H1 (cell line): Measurements from ENCODE around the gene MORN2. TPM values are rescaled to one million over a fixed set of nuclear protein-coding genes. Genes with fewer than 3 reads are reported as not detected.

ENCODE experiments used
- CTCF ChIA-PET: fragments of 300-600 bp; sonication (Branson Sonifier 250); formaldehyde crosslinking; loops from one replicate; lab custom pipeline; 2021; ENCODE audit not compliant: partially characterized antibody; lab: Charles Lee
- POLR2A ChIA-PET: fragments of 300-600 bp; sonication (Branson Sonifier 250); formaldehyde crosslinking; loops from one replicate; lab custom pipeline; 2021; ENCODE audit warnings: inconsistent platforms; ENCODE audit not compliant: partially characterized antibody; lab: Charles Lee
- DNase-seq, 2 experiments: peaks; one replicate each; pipeline versions ENCODE4 v3.0.0 to v3.0.0-alpha.2; 2010 to 2022; ENCODE audit warnings: low spot score in 2 of 2, low read depth in 1 of 2, mixed read lengths in 1 of 2
- FAIRE-seq: peaks from 2 replicates; lab custom pipeline; 2011; peaks lifted over from hg19 to GRCh38; lab: Jason Lieb, UNC
- H2AFZ ChIP-seq: 2 replicates; pipeline ENCODE4 v1.8.1; 2012; ENCODE audit warnings: low read length, inconsistent platforms
- H2AK5ac ChIP-seq: 2 replicates; pipeline ENCODE4 v1.6.1; 2013; ENCODE audit warnings: low read depth, low read length
- H2BK120ac ChIP-seq: replicated peaks from 2 replicates; pipeline ENCODE3; 2013; ENCODE audit warnings: low read depth, low read length, inconsistent platforms
- H2BK12ac ChIP-seq: 2 replicates; pipeline ENCODE4 v1.6.1; 2013; ENCODE audit warnings: low read depth, low read length
- H2BK15ac ChIP-seq: 2 replicates; pipeline ENCODE4 v1.6.1; 2013; ENCODE audit warnings: low read length
- H2BK20ac ChIP-seq: 2 replicates; pipeline ENCODE4 v1.6.1; 2013; ENCODE audit warnings: low read length
- H2BK5ac ChIP-seq: 2 replicates; pipeline ENCODE4 v1.6.1; 2013; ENCODE audit warnings: low read depth, low read length
- H3K14ac ChIP-seq: 2 replicates; pipeline ENCODE4 v1.6.1; 2013; ENCODE audit warnings: inconsistent platforms; ENCODE audit not compliant: insufficient read length
- H3K18ac ChIP-seq: 2 replicates; pipeline ENCODE4 v1.6.1; 2013; ENCODE audit warnings: low read length; ENCODE audit errors: extremely low read depth
- H3K23ac ChIP-seq: 2 replicates; pipeline ENCODE4 v1.6.1; 2013; ENCODE audit warnings: inconsistent platforms; ENCODE audit not compliant: insufficient read length
- H3K23me2 ChIP-seq: 2 replicates; pipeline ENCODE4 v1.6.1; 2013; ENCODE audit warnings: low read depth, low read length
- H3K27ac ChIP-seq: 2 replicates; pipeline ENCODE4 v1.6.1; 2011; ENCODE audit warnings: low read depth, low read length, inconsistent platforms
- H3K27me3 ChIP-seq, 4 experiments: replicated peaks in 1 of 4; 1 replicate in 1 of 4; 2 replicates in 3 of 4; pipeline versions ENCODE4 v1.6.1 to v1.8.1; 2011 to 2013; ENCODE audit warnings: low read length in 3 of 4, mild to moderate bottlenecking in 3 of 4, inconsistent platforms in 2 of 4, mixed read lengths in 2 of 4, moderate library complexity in 1 of 4; ENCODE audit not compliant: control insufficient read depth in 3 of 4, insufficient read depth in 3 of 4; ENCODE audit errors: extremely low read depth in 1 of 4
- H3K36me3 ChIP-seq, 4 experiments: 2 replicates each; pipeline versions ENCODE4 v1.6.1 to v1.8.1; 2011 to 2013; ENCODE audit warnings: mild to moderate bottlenecking in 4 of 4, low read length in 3 of 4, moderate library complexity in 2 of 4, control low read depth in 1 of 4, inconsistent platforms in 1 of 4; ENCODE audit not compliant: insufficient read depth in 4 of 4, control insufficient read depth in 2 of 4
- H3K4ac ChIP-seq: replicated peaks from 2 replicates; pipeline ENCODE3; 2013; ENCODE audit warnings: low read length, low read depth, mixed read lengths, inconsistent platforms; ENCODE audit not compliant: insufficient read length
- H3K4me1 ChIP-seq, 4 experiments: replicated peaks in 1 of 4; 1 replicate in 1 of 4; 2 replicates in 3 of 4; pipeline versions ENCODE4 v1.6.1 to v1.8.1; 2011 to 2013; ENCODE audit warnings: low read length in 3 of 4, inconsistent platforms in 2 of 4, mixed read lengths in 1 of 4; ENCODE audit not compliant: insufficient read depth in 4 of 4, control insufficient read depth in 3 of 4
- H3K4me2 ChIP-seq, 2 experiments: 2 replicates each; pipeline versions ENCODE4 v1.6.1 to v1.8.1; 2011 to 2013; ENCODE audit warnings: low read depth in 2 of 2, low read length in 2 of 2, control low read depth in 1 of 2, inconsistent platforms in 1 of 2, mild to moderate bottlenecking in 1 of 2; ENCODE audit not compliant: insufficient read depth in 1 of 2
- H3K4me3 ChIP-seq, 4 experiments: fragments of 200-600, 300-600 bp in 1 of 4; sonication (generic), shearing (Covaris generic), sonication (Bioruptor Twin) in 1 of 4; 2 replicates each; pipeline versions ENCODE4 v1.5.1 to v1.8.1; 2011 to 2016; ENCODE audit warnings: low read length in 4 of 4, low read depth in 3 of 4, control low read depth in 2 of 4, inconsistent platforms in 2 of 4, mild to moderate bottlenecking in 2 of 4, mixed read lengths in 1 of 4, moderate library complexity in 1 of 4; ENCODE audit not compliant: insufficient read depth in 2 of 4; ENCODE audit errors: extremely low read depth in 1 of 4
- H3K56ac ChIP-seq: replicated peaks from 2 replicates; pipeline ENCODE3; 2013; ENCODE audit warnings: low read depth, mild to moderate bottlenecking, mixed read lengths, low read length, inconsistent platforms; ENCODE audit not compliant: insufficient read length
- H3K79me1 ChIP-seq: 2 replicates; pipeline ENCODE4 v1.6.1; 2013; ENCODE audit warnings: low read depth, low read length, control low read depth
- H3K79me2 ChIP-seq, 2 experiments: 2 replicates each; pipeline versions ENCODE4 v1.6.1 to v1.8.1; 2012 to 2013; ENCODE audit warnings: low read length in 2 of 2, mild to moderate bottlenecking in 2 of 2, inconsistent platforms in 1 of 2; ENCODE audit not compliant: insufficient read depth in 2 of 2, control insufficient read depth in 1 of 2
- H3K9ac ChIP-seq, 4 experiments: replicated peaks in 1 of 4; 1 replicate in 1 of 4; 2 replicates in 3 of 4; pipeline versions ENCODE4 v1.6.1 to v1.8.1; 2011 to 2013; ENCODE audit warnings: low read depth in 3 of 4, low read length in 3 of 4, control low read depth in 2 of 4, mild to moderate bottlenecking in 2 of 4, moderate library complexity in 2 of 4, inconsistent platforms in 1 of 4; ENCODE audit errors: extremely low read depth in 1 of 4
- H3K9me3 ChIP-seq, 2 experiments: 2 replicates each; pipeline versions ENCODE4 v1.6.1 to v1.8.1; 2012 to 2013; ENCODE audit warnings: mild to moderate bottlenecking in 2 of 2, moderate library complexity in 2 of 2, control low read depth in 1 of 2, inconsistent platforms in 1 of 2, low read depth in 1 of 2, low read length in 1 of 2, mixed read lengths in 1 of 2; ENCODE audit not compliant: insufficient read depth in 2 of 2
- H4K20me1 ChIP-seq, 2 experiments: replicated peaks in 1 of 2; 2 replicates each; pipeline versions ENCODE3 to v1.8.1; 2011 to 2013; ENCODE audit warnings: inconsistent platforms in 2 of 2, low read length in 2 of 2, mild to moderate bottlenecking in 1 of 2; ENCODE audit not compliant: insufficient read depth in 2 of 2, control insufficient read depth in 1 of 2
- H4K5ac ChIP-seq: 2 replicates; pipeline ENCODE4 v1.6.1; 2013; ENCODE audit warnings: low read length, low read depth, mixed read lengths, inconsistent platforms; ENCODE audit not compliant: insufficient read length
- H4K8ac ChIP-seq: 2 replicates; pipeline ENCODE4 v1.8.0; 2013; ENCODE audit warnings: mild to moderate bottlenecking, moderate library complexity, low read length, inconsistent platforms; ENCODE audit not compliant: insufficient read depth; ENCODE audit errors: extremely low read depth
- H4K91ac ChIP-seq: replicated peaks from 2 replicates; pipeline ENCODE3; 2013; ENCODE audit warnings: low read length, mixed read lengths, inconsistent platforms; ENCODE audit not compliant: insufficient read length
- BCL11A ChIP-seq, 2 experiments: IDR thresholded peaks; one replicate each; pipeline ENCODE4 v1.6.1; 2011; ENCODE audit warnings: low read depth in 2 of 2, low read length in 2 of 2, mild to moderate bottlenecking in 2 of 2
- CTBP2 ChIP-seq: IDR thresholded peaks from 2 replicates; pipeline ENCODE4 v1.7.0; 2011; ENCODE audit warnings: borderline replicate concordance, mild to moderate bottlenecking, moderate library complexity, mixed read lengths, low read length; ENCODE audit not compliant: insufficient read depth, insufficient read length
- E2F6 ChIP-seq: IDR thresholded peaks from 2 replicates; pipeline ENCODE4 v1.6.1; 2012; ENCODE audit warnings: inconsistent platforms
- EP300 ChIP-seq, 2 experiments: IDR thresholded peaks; 1 replicate in 1 of 2; 2 replicates in 1 of 2; pipeline ENCODE4 v1.6.1; 2011 to 2012; ENCODE audit warnings: low read depth in 2 of 2, low read length in 2 of 2, mild to moderate bottlenecking in 2 of 2, borderline replicate concordance in 1 of 2, inconsistent platforms in 1 of 2, moderate library complexity in 1 of 2
- FOSL1 ChIP-seq: IDR thresholded peaks from 2 replicates; pipeline ENCODE4 v1.6.1; 2011; ENCODE audit warnings: mild to moderate bottlenecking, low read depth, low read length, moderate library complexity; ENCODE audit not compliant: insufficient read depth
- MAFK ChIP-seq: IDR thresholded peaks from 2 replicates; pipeline ENCODE4 v1.6.1; 2012; ENCODE audit warnings: low read depth, mild to moderate bottlenecking, improper control_type of control experiment, low read length
- PHF8 ChIP-seq: fragments of 200-600 bp; sonication (generic); conservative IDR thresholded peaks from 2 replicates; pipeline ENCODE4 v1.7.1; 2012; ENCODE audit warnings: low read depth, mild to moderate bottlenecking, inconsistent platforms, low read length, moderate library complexity
- POLR2A ChIP-seq, 2 experiments: IDR thresholded peaks; 1 replicate in 1 of 2; 2 replicates in 1 of 2; pipeline ENCODE4 v1.6.1; 2011; ENCODE audit warnings: low read depth in 2 of 2, low read length in 2 of 2, mild to moderate bottlenecking in 2 of 2; ENCODE audit errors: control extremely low read depth in 1 of 2
- RFX5 ChIP-seq: IDR thresholded peaks from 2 replicates; pipeline ENCODE4 v1.6.1; 2011; ENCODE audit warnings: low read depth, low read length, improper control_type of control experiment, borderline replicate concordance
- RNF2 ChIP-seq: fragments of 200-900, 300-1000 bp; sonication (generic); IDR thresholded peaks from 2 replicates; pipeline ENCODE4 v1.7.1; 2016; ENCODE audit warnings: borderline replicate concordance, low read depth, mild to moderate bottlenecking, antibody characterized with exemption, low read length; ENCODE audit not compliant: poor library complexity, severe bottlenecking; ENCODE audit errors: missing control alignments
- TAF1 ChIP-seq: IDR thresholded peaks from 2 replicates; pipeline ENCODE4 v1.6.1; 2011; ENCODE audit warnings: mild to moderate bottlenecking, low read depth, low read length
- TBP ChIP-seq: IDR thresholded peaks from 2 replicates; pipeline ENCODE4 v1.6.1; 2011; ENCODE audit warnings: low read depth, low read length, improper control_type of control experiment
- ZNF274 ChIP-seq: IDR thresholded peaks from 2 replicates; pipeline ENCODE4 v1.7.0; 2012; ENCODE audit warnings: low read length, borderline replicate concordance; ENCODE audit errors: extremely low read depth
- WGBS, 2 experiments: shearing (Covaris generic) in 1 of 2; methylation state at CpG; one replicate each; pipeline versions ENCODE4 v1.1.6 to v1.1.7; 2013 to 2015; ENCODE audit warnings: low lambda C conversion rate in 2 of 2, mixed read lengths in 2 of 2, inconsistent platforms in 1 of 2, low coverage in 1 of 2, missing lambda C conversion rate in 1 of 2; ENCODE audit not compliant: insufficient replicate concordance in 2 of 2, insufficient coverage in 1 of 2, insufficient read length in 1 of 2; ENCODE audit errors: extremely low coverage in 1 of 2, missing lambda C conversion rate in 1 of 2; 5-methylcytosine and 5-hydroxymethylcytosine counted together
- polyA plus RNA-seq, 7 experiments: library from polyadenylated mRNA; depleted of rRNA in 3 of 7; stranded (reverse) in 5 of 7; unstranded in 2 of 7; fragments of >200 nt in 5 of 7; fragments of 200-250 nt in 2 of 7; gene quantifications; 1 replicate in 5 of 7; 2 replicates in 1 of 7; 4 replicates in 1 of 7; pipeline versions ENCODE4 v1.2.1 to v1.2.3, GENCODE V29; 2011 to 2013; ENCODE audit warnings: missing spikeins in 2 of 7, mixed read lengths in 2 of 7
- total RNA-seq: library from RNA; stranded (reverse); fragmentation: NEBNext Ultra II Directional; extraction: Animal tissue kit (Norgen Biotek cat#: 25700); gene quantifications from 2 replicates; pipeline ENCODE4 v1.2.1, GENCODE V29; 2021

The MORN2 gene
- total and polyA plus RNA-seq, 2 of the 8 experiments (the other 6 are each of a cell fraction or from before 2014, with no cell fraction given) = 7.2 to 11.3 TPM

DNA sequence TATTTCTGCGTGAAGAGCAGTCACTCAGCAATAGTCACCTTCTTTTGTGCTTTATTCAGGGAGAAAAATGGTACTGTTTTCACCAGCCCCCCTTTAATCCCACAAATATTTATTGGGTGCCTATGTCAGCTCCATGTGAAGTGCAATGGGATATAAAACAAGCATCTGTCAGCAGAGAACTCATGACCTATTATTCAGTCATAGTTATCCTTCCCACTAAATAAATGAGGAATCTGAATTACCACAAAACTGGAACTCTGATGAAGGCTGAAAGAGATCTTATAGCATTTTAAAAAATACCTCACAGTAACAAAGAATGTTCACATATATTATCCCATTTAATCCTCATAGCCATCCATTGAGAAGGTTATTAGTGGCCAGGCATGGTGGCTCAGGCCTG is 45.8 kb upstream of the MORN2 start:
- no peak overlapping the region for H3K9ac ChIP-seq
- no peaks in the 10 kb centered on the region for H4K20me1 ChIP-seq
- no peak overlapping the region for H2AFZ ChIP-seq
- peaks cover 3 to 23% (median 18%) of the 10 kb centered on the region in 4 experiments; a peak in 6 of 8 replicates for H3K36me3 ChIP-seq
- H3K4me2 ChIP-seq = no peak overlapping the region
- H3K23me2 ChIP-seq = no peaks in the 10 kb centered on the region
- H3K4me1 ChIP-seq = peaks cover 0 to 3% (median 0%) of the 10 kb centered on the region in 4 experiments; a peak in 1 of 7 replicates
- H2BK5ac ChIP-seq = no peak overlapping the region
- no peak for FAIRE-seq
- 91% methylated on average over 1 of the region's 1 CpG; no CpG with 5 or more reads in 1 of the 2 experiments for WGBS, 2 experiments
- no peak for DNase-seq
- no peak overlapping the region for H2BK12ac ChIP-seq
- H3K79me2 ChIP-seq = no peaks in the 10 kb centered on the region
- H4K5ac ChIP-seq = no peak overlapping the region
- no peak overlapping the region for H3K23ac ChIP-seq
- no peaks in the 10 kb centered on the region for H3K27me3 ChIP-seq
- no peak overlapping the region for H4K91ac ChIP-seq
- H3K18ac ChIP-seq = no peak overlapping the region
- no peak overlapping the region for H3K56ac ChIP-seq
- H4K8ac ChIP-seq = no peak overlapping the region
- H2BK120ac ChIP-seq = no peak overlapping the region
- no peaks in the 10 kb centered on the region for H3K9me3 ChIP-seq
- no peak overlapping the region for H3K27ac ChIP-seq
- no peak overlapping the region for H2AK5ac ChIP-seq
- H2BK15ac ChIP-seq = no peak overlapping the region
- no peak overlapping the region for H3K4me3 ChIP-seq
- H3K79me1 ChIP-seq = no peaks in the 10 kb centered on the region
- POLR2A ChIA-PET = interaction anchor here (2.6 kb wide), 1 partner anchor 79 kb away, joined by 14 read pairs; the partner anchor contains the start of gene SRSF7
- CTCF ChIA-PET = no interaction called here
- no peak overlapping the region for H3K14ac ChIP-seq
- H3K4ac ChIP-seq = no peak overlapping the region
- H2BK20ac ChIP-seq = no peak overlapping the region
- TF ChIP-seq TBP = no peak
- no peak for TF ChIP-seq PHF8
- TF ChIP-seq MAFK = no peak
- TF ChIP-seq E2F6 = no peak
- no peak for TF ChIP-seq POLR2A (IDR thresholded peaks at IDR 0.05; ENCODE audit: control extremely low read depth in 1 of 2, low read depth in 2 of 2, low read length in 2 of 2)
- no peak for TF ChIP-seq CTBP2
- TF ChIP-seq TAF1 = no peak
- TF ChIP-seq EP300 (IDR thresholded peaks at IDR 0.05; ENCODE audit: borderline replicate concordance in 1 of 2, low read depth in 2 of 2, low read length in 2 of 2) = no peak
- no peak for TF ChIP-seq BCL11A (IDR thresholded peaks at IDR 0.05; ENCODE audit: low read depth in 2 of 2, low read length in 2 of 2)
- no peak for TF ChIP-seq RNF2
- no peak for TF ChIP-seq ZNF274
- TF ChIP-seq RFX5 = no peak
- TF ChIP-seq FOSL1 = no peak
